Mammary epithelial cell (primary cell): ENCODE results near the gene ATP5F1D.

Experiments
- CTCF ChIP-seq, 2 donors: IDR thresholded peaks in 1 of 2; conservative IDR thresholded peaks in 1 of 2; 2 replicates each; pipeline ENCODE4 v1.5.1; 2011 to 2012; ENCODE audit warnings: inconsistent platforms in 2 of 2, low read length in 2 of 2, mild to moderate bottlenecking in 2 of 2, control low read depth in 1 of 2, low read depth in 1 of 2; ENCODE audit not compliant: insufficient read depth in 1 of 2; ENCODE audit errors: extremely low read depth in 1 of 2
- EZH2 ChIP-seq: IDR thresholded peaks from 2 replicates; pipeline ENCODE4 v1.6.1; 2012; ENCODE audit warnings: low read length, inconsistent platforms, borderline replicate concordance

GRCh38 chr19:1245494-1246264 is 4.1 kb downstream of the ATP5F1D start:
- TF ChIP-seq EZH2 (no peak), CTCF (conservative IDR thresholded peaks at IDR 0.05 in 1 of 2, IDR thresholded peaks at IDR 0.05 in 1 of 2; ENCODE audit: extremely low read depth in 1 of 2, insufficient read depth in 1 of 2, low read depth in 1 of 2, low read length in 2 of 2) (no peak)
